SU-DHL-6 (cell line): ENCODE data around the gene TPD52L3.

Experiments
- H2AFZ ChIP-seq: fragments of 200-600 bp; sonication (generic); 2 replicates; pipeline ENCODE4 v1.6.1; 2014; ENCODE audit warnings: low read depth, mild to moderate bottlenecking, moderate library complexity, mixed read lengths, antibody characterized with exemption, low read length; ENCODE audit not compliant: severe bottlenecking
- H3F3A ChIP-seq: fragments of 200-600 bp; shearing (Covaris generic); 2 replicates; pipeline ENCODE4 v1.6.0; 2016; ENCODE audit warnings: antibody characterized with exemption, mild to moderate bottlenecking; ENCODE audit not compliant: insufficient read depth
- H3K27ac ChIP-seq: fragments of 200-600 bp; sonication (generic); 2 replicates; pipeline ENCODE4 v1.5.1; 2016; ENCODE audit warnings: low read depth, mild to moderate bottlenecking, low read length, moderate library complexity, mixed read lengths
- H3K27me3 ChIP-seq: fragments of 200-600 bp; sonication (generic), shearing (Covaris generic); 2 replicates; pipeline ENCODE4 v1.6.0; 2014; ENCODE audit warnings: mild to moderate bottlenecking, low read length
- H3K36me3 ChIP-seq: fragments of 200-600 bp; sonication (generic); 2 replicates; pipeline ENCODE4 v1.6.1; 2014; ENCODE audit warnings: mild to moderate bottlenecking, low read length, mixed read lengths
- H3K4me2 ChIP-seq: fragments of 300-600, 200-600 bp; shearing (Covaris generic), sonication (generic); 2 replicates; pipeline ENCODE4 v1.6.0; 2014; ENCODE audit warnings: low read length, low read depth, mild to moderate bottlenecking; ENCODE audit not compliant: poor library complexity, severe bottlenecking
- H3K4me3 ChIP-seq: fragments of 200-600 bp; sonication (generic); 2 replicates; pipeline ENCODE4 v1.5.1; 2014; ENCODE audit warnings: antibody characterized with exemption, low read length, mild to moderate bottlenecking, mixed read lengths; ENCODE audit not compliant: insufficient read depth, poor library complexity, severe bottlenecking
- H3K79me2 ChIP-seq: fragments of 200-600 bp; sonication (generic); 2 replicates; pipeline ENCODE4 v1.6.1; 2014; ENCODE audit warnings: mild to moderate bottlenecking, low read length, moderate library complexity; ENCODE audit not compliant: insufficient read depth
- H3K9ac ChIP-seq: fragments of 200-600 bp; sonication (generic); 2 replicates; pipeline ENCODE4 v1.7.0; 2014; ENCODE audit warnings: mild to moderate bottlenecking, low read length
- H3K9me2 ChIP-seq: fragments of 200-600 bp; sonication (generic); replicated peaks from 2 replicates; pipeline ENCODE4 v1.6.1; 2014; ENCODE audit warnings: low read length; ENCODE audit not compliant: insufficient read depth
- H3K9me3 ChIP-seq: fragments of 200-600 bp; sonication (generic); 2 replicates; pipeline ENCODE4 v1.6.1; 2014; ENCODE audit warnings: low read length, mixed read lengths; ENCODE audit not compliant: insufficient read depth
- H4K20me1 ChIP-seq: fragments of 200-600 bp; sonication (generic); 2 replicates; pipeline ENCODE4 v1.6.1; 2014; ENCODE audit warnings: low read depth, mild to moderate bottlenecking, antibody characterized with exemption, low read length, moderate library complexity, mixed read lengths
- EZH2phosphoT487 ChIP-seq: fragments of 200-600 bp; sonication (generic), shearing (Covaris generic); conservative IDR thresholded peaks from 2 replicates; pipeline ENCODE4 v1.6.1; 2018; ENCODE audit warnings: mild to moderate bottlenecking, antibody characterized with exemption, low read length, moderate library complexity, mixed read lengths
- TF ChIP-seq, protein P1 (sequence below): fragments of 200-600 bp; sonication (generic); IDR thresholded peaks from one replicate; pipeline ENCODE4 v1.5.1; 2017; ENCODE audit warnings: antibody characterized with exemption, mild to moderate bottlenecking, low read length, moderate library complexity; ENCODE audit not compliant: insufficient read depth, poor library complexity, severe bottlenecking

Gene TPD52L3

GRCh38 chr9:6368831-6369230, 40.7 kb downstream of the TPD52L3 start:
- Histone ChIP-seq H3K9ac (no peak overlapping the region), H3K9me3 (peaks cover 9% of the 10 kb centered on the region; the same call in 1 of the 2 replicates), H3K9me2 (no peaks in the 10 kb centered on the region), H4K20me1 (no peaks in the 10 kb centered on the region), H3K4me3 (no peak overlapping the region), H2AFZ (no peak overlapping the region), H3K27me3 (no peaks in the 10 kb centered on the region), H3F3A (no peaks in the 10 kb centered on the region), H3K4me2 (no peak overlapping the region), H3K36me3 (no peaks in the 10 kb centered on the region), H3K27ac (no peak overlapping the region), H3K79me2 (no peaks in the 10 kb centered on the region)
- no peak for TF ChIP-seq EZH2phosphoT487
- TF ChIP-seq, protein P1, sequence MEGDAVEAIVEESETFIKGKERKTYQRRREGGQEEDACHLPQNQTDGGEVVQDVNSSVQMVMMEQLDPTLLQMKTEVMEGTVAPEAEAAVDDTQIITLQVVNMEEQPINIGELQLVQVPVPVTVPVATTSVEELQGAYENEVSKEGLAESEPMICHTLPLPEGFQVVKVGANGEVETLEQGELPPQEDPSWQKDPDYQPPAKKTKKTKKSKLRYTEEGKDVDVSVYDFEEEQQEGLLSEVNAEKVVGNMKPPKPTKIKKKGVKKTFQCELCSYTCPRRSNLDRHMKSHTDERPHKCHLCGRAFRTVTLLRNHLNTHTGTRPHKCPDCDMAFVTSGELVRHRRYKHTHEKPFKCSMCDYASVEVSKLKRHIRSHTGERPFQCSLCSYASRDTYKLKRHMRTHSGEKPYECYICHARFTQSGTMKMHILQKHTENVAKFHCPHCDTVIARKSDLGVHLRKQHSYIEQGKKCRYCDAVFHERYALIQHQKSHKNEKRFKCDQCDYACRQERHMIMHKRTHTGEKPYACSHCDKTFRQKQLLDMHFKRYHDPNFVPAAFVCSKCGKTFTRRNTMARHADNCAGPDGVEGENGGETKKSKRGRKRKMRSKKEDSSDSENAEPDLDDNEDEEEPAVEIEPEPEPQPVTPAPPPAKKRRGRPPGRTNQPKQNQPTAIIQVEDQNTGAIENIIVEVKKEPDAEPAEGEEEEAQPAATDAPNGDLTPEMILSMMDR: no peak
